COR-L47 (cell line): Measurements from ENCODE around the gene USHBP1.
A peak's percentile ranks its signal among the peaks of the same experiment; 100 is the strongest.

Experiments used
- DNase-seq: peaks from one replicate; lab custom pipeline; 2025; lab: John Stamatoyannopoulos, UW

Gene USHBP1

GRCh38 chr19:17262557-17262956 lies 2.0 kb downstream of the USHBP1 start:
- DNase-seq: no peak

- peak; percentile 77 for DNase-seq
Observed at GRCh38 chr19:17260842-17261325, 3.7 kb downstream of the USHBP1 start.

DNA sequence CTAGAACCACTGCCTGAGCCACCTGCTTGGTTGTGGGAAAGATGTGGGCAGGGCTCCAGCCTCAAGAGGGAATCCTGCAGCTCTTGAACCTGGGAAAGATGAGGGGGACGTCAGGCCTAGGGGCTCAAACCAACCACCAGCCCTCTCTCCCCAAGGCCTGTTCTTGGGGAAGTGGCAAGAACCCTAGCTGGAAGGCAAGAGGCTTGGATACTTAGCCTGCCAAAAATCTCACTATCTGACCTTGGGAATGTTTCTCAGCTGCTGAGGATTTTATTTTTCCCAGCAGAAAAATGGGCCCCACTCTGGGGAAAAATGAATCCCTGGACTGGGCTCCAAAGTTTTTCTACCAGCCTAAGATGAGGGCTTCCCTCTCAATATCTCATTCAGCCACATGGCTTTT lies 4.6 kb downstream of the USHBP1 start:
- DNase-seq: no peak

DNA sequence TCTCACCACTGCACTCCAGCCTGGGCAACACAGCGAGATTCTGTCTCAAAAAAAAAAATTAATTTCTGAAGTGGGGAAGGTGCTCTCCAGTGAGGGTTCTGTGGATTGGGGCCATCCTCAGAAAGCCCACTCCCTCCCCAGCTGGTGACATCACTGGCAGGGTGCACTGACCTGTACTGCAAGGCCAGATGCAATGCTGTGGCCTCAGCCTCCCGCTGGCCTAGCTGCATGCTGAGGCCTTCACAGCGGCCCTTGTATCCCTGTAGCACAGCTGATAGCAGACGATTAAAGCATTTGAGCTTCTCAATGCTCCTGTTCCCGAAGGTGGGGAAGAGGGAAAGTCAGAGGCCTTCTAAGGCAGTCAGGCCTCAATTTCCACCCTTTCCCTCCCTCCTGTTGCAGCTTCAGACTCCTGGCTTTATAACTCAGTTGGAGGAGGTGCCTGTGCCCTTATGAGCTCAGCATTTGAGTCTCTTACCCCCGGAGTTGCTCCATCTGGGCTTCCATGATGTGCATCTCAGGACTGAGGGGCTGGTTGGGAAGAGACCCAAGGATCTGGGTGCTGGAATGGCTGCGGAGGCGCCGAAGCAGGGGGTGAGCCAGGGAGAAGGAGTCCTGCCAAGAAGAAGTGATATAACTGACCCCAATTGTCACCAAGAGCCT lies 5.3 kb downstream of the USHBP1 start:
- DNase-seq: no peak

- DNase-seq: no peak
Observed at GRCh38 chr19:17256130-17256529, 8.4 kb downstream of the USHBP1 start.

GRCh38 chr19:17255150-17255621 lies 9.4 kb downstream of the USHBP1 start:
- no peak for DNase-seq

DNA sequence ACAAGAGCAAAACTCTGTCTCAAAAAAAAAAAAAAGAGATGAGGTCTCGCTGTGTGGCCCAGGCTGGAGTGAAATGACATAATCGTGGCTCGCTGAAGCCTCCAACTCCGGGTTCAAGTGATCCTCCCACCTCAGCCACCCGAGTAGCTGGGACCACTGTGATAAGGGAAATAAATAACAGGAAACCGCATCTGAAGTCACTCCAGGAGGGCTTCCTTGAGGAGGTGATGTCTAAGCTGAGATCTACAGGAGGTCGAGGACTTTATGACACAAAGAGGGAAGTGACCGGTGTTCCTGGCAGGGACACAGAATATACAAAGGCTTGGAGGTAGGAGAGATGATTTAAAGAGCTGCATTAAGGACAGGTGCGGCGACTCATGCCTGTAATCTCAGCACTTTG lies 9.9 kb downstream of the USHBP1 start:
- no peak for DNase-seq

DNA sequence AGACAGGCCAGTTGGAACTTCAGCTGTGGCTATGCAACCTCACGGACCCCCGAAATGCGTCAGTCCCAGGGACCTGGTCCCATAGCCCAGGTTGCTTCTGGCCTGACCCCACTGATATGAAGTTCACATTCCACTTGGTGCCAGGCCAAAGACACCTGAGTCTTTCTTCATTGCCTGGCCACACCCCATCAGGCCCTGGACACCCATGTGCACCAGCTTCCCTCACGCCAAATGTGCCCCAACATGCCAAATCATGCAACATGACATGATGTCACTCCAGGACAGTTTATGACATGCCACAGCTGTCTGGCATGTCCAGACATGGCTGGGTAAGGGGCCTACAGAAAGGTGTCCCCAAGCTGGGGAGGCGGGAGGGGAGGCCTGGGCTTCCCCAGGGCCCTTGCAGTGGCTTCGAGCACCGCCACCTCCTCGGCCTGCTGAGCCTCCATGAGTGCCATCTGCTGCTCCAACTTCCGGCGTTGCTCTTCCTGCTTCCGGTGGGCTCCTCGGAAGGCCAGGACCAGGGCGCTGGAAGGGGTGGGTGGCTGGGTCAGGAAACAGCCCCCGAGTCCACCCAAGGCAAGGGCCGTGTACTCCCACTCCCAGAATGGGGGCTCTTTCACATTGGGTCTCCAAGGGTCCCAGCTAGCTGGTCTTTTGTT lies 14.5 kb downstream of the USHBP1 start:
- no peak for DNase-seq

DNA sequence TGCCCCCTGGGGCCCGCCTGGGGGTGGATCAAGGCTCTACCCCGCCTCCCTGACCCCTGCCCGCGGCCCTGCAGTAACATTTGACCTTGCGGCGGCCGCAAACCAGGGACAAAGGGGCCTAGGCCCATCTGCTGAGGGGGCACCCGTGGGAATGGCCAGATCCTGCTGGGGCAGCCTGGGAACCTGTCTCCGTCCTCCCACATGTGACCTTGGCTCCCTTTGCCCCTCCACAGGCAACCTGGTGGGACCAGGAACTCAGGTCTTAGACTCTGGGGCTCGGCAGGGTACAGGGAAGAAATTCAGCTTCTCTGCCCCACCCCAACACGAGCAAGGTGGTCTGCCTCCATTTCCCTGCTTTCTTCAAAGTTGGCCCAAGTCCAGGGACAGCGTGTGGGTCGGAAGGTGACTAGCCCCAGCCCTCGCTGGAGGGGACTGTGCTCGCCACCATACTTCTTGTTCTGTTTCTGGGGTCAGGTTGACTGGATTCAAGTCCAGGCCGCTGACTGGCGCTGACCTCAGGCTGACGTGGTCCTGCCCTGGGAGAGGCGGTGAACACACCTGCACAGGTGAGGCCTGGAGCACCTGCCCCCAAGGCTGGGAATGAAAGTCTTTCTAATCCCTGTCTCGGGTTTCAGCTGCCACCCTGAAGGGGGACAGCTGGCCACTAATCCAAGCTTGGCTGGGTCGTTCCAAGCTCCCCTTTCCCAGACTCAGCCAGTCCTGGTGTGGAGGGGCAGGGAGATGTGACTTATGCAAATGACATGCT lies 16.4 kb downstream of the USHBP1 start:
- no peak for DNase-seq

- no peak for DNase-seq
Observed at GRCh38 chr19:17246681-17247425, 17.7 kb downstream of the USHBP1 start.

DNA sequence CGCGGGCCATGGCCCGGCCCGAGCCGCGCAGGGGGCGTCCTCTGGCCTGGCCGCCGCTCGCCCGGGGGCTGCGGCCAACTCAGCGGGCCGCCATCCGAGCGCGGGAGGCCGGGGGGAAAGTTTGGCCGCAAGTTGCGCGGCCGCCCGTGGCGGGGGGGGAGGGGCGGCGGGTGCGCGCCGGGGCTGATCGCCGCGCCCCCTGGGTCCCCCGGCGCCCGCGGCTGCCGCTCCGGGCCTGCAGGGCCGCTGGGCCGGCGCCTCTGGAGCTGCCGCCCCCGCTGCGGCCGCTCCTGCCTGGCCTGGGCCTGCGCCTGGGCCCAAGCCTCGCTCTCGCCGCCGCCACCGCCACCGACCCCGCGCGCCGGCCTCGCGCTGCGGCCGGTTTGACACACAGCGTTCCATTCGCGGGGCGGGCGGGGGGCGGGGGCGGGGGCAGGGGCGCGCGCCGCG lies 19.0 kb downstream of the USHBP1 start, which contains the start of gene NR2F6:
Gene NR2F6 (minus strand): TSS at position 385 of the 450 bp plus-strand sequence. CDS start 699 bp downstream, outside the sequence.
- DNase-seq: no peak

DNA sequence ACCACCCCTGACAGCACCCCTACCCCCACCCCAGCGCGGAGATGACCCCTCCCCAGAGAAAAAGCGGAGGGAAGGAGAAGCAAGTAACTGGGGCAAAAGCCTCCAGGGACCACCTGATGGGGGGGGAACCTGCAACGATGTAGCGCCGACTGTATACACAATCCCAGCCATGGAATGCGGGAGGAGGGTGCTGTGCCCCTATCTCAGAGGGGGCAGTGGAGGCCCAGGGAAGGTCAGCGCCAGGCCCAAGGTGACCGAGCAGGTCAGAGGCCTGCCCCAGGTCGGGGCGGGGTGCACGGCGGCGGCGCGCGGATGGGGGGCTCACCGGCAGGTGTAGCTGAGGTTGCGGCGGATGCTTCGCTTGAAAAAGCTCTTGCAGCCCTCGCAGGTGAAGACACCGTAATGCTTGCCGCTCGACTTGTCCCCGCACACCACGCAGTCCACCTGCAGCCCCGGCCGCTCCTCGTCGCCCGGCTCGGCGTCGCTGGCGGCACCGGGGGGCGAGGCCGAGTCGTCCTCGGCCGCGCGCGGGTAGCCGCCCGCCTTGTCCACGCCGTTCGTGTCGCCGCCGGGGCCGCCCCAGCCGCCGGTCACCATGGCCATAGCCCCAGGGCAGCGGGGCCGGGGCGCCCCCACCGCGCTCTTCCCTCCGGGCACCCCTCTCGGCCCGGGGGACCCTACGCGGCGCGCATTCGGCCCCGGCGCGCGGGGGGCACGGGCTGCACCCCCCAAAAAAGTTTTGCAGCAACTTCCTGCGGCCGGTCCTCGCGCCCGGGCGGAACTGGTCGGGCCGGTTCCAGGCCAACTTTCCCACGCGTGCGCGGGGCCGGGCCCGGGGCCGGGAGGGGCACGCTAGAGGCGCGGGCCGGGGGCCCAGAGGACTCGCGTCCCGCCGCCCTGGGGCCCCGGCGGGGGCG lies 19.7 kb downstream of the USHBP1 start:
- no peak for DNase-seq

- DNase-seq: no peak
Observed at GRCh38 chr19:17243830-17244617, 20.5 kb downstream of the USHBP1 start.

GRCh38 chr19:17243211-17243829 lies 21.2 kb downstream of the USHBP1 start:
- no peak for DNase-seq

GRCh38 chr19:17242431-17243208 lies 21.9 kb downstream of the USHBP1 start:
- no peak for DNase-seq

DNA sequence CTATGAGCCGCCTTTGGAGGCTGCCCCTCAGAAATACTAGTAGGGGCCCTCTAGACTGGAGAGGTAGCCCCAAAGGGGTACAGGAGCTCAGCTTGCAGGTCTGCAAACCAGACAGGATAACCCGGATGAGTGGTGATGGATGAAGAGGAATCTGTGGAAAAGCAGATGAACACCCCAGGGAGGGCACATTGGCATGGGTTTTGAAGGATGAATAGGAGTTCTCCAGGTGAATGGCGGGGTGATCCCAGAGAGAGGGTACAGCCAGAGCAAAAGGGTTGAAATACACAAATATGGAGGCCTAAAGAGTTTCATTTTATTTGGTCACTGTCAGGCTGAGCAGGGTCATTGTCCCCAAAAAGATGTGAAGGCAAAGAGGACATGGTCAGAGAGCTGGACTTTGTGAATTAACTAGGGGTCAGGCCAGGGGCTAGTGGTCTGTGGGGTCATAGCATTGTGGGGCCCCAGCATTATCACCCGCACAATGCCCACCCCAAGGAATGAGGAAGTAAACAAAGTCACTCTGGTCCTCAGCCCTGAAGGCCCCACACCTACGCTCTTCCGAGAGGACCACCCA lies 23.6 kb downstream of the USHBP1 start:
- DNase-seq: no peak

DNA sequence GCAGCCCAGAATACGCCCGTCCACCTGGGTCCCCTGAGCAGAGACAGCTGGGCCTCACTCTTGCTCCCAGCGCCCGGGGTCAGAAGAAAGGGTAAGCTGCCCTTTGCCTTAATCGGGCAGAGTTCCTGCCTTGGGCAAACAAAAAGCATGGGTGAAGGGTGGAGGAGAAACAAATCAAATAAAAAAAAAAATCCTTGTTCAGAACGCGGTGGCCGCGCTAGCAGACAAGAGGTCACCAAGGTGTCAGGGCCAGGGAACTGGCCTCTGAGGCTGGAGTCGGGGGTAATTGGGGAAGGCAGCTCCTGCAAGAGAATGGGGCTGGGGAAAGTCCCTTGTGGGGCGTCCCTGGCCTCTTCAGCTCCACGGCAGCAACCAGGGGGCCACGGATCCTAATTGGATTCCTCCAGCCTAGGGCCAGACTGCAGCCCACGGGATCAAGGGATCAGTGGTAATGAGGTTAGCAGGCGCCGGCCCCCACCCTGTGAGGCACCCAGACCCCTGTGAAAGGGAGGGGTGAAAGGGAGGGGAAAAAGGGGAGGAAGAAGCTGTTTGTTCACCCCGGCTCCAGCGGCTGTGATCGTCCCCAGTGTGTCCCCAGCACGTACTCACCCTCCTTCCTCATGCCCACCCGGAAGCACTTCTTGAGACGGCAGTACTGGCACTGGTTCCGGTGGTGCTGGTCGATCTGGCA lies 24.3 kb downstream of the USHBP1 start:
- no peak for DNase-seq
